ENCODE results near the gene CCNJL.
"Not testable (repeated sequence)": the region's sequence is repeated elsewhere in the genome, so short reads cannot be mapped to it uniquely, and the experiment has no call there.

CCNJL gene

DNA sequence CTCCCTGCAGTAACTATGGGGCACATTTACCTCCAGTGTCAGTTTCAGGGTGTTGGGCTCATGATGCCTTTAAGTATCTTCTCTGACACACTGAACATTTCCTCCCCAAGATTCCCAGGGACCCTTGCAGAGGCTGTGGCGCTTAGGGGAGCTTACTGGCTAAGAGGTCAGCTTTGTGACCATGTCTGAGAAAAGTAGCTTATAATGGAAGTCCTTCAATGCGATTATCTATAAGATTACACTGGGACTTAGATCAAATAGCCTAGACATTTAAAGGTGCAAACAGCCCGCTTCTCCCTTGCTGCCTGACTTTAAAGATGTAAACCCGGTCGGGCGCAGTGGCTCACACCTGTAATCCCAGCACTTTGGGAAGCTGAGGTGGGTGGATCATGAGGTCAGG is 57.7 kb downstream of the CCNJL start:
- Histone ChIP-seq H3K27ac (no peak overlapping the region), H3K4me3 (ENCODE audit: low read depth, low read length) (no peak overlapping the region), H3K36me3 (replicated peaks) (peaks cover 14% of the 10 kb centered on the region), H3K27me3 (replicated peaks) (no peaks in the 10 kb centered on the region)
- DNase-seq: no peak
- in situ Hi-C loops (cut with HindIII; ENCODE audit: low pct_ligation_motif_present, low sequenced_read_pairs): no loop called here
- TF ChIP-seq, protein P1, sequence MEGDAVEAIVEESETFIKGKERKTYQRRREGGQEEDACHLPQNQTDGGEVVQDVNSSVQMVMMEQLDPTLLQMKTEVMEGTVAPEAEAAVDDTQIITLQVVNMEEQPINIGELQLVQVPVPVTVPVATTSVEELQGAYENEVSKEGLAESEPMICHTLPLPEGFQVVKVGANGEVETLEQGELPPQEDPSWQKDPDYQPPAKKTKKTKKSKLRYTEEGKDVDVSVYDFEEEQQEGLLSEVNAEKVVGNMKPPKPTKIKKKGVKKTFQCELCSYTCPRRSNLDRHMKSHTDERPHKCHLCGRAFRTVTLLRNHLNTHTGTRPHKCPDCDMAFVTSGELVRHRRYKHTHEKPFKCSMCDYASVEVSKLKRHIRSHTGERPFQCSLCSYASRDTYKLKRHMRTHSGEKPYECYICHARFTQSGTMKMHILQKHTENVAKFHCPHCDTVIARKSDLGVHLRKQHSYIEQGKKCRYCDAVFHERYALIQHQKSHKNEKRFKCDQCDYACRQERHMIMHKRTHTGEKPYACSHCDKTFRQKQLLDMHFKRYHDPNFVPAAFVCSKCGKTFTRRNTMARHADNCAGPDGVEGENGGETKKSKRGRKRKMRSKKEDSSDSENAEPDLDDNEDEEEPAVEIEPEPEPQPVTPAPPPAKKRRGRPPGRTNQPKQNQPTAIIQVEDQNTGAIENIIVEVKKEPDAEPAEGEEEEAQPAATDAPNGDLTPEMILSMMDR (IDR thresholded peaks at IDR 0.05; ENCODE audit: low read depth, low read length, missing control alignments): no peak

DNA sequence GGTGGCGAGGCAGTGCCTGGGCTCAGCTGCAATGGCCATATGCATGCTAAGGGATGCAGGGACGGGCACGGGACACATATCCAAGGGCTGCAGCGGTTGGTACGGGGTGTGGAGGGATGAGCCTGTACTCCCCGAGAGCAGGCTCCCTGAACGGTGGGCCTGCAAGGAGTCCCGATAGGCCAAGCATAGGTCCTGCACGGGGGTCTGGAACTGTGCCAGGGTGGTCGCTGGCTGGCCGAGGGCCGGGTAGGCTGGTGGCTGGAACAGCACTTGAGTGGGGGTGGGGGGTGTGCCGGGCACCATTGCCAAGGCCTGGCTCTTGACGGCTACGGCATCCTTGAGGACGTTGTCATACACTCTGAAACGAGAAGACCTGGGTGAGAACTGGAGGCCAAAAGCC is 58.9 kb downstream of the CCNJL start:
- Histone ChIP-seq H3K27ac (no peak overlapping the region), H3K4me3 (ENCODE audit: low read depth, low read length) (no peak overlapping the region), H3K36me3 (replicated peaks) (peaks cover 14% of the 10 kb centered on the region), H3K27me3 (replicated peaks) (no peaks in the 10 kb centered on the region)
- in situ Hi-C loops (cut with HindIII; ENCODE audit: low pct_ligation_motif_present, low sequenced_read_pairs): no loop called here
- TF ChIP-seq, protein P1 (IDR thresholded peaks at IDR 0.05; ENCODE audit: low read depth, low read length, missing control alignments): no peak
- no peak for DNase-seq

DNA sequence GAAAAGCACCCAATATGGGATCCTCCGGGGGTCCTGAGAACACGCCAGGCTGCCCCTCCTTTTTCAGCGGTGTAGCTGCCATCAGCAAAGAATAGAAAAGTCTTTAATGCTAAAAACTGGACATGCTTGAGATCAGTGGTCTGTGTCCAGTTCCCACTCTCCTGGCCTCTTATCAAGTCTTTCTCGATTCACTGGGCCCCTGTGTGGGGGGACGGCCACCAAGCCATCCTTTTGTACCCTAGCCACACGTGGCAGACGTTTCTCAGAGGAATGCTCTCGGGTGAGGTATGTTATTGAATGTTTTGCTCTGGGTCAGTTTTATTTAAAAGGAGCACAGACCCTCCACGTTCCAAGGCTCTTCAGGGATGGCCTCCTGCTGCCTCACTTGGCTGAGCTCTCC is 59.4 kb downstream of the CCNJL start:
- Histone ChIP-seq H3K4me3 (ENCODE audit: low read depth, low read length) (no peak overlapping the region), H3K27me3 (replicated peaks) (no peaks in the 10 kb centered on the region), H3K36me3 (replicated peaks) (peaks cover 14% of the 10 kb centered on the region), H3K27ac (no peak overlapping the region)
- TF ChIP-seq, protein P1 (IDR thresholded peaks at IDR 0.05; ENCODE audit: low read depth, low read length, missing control alignments): no peak
- no peak for DNase-seq
- in situ Hi-C loops (cut with HindIII; ENCODE audit: low pct_ligation_motif_present, low sequenced_read_pairs): no loop called here

DNA sequence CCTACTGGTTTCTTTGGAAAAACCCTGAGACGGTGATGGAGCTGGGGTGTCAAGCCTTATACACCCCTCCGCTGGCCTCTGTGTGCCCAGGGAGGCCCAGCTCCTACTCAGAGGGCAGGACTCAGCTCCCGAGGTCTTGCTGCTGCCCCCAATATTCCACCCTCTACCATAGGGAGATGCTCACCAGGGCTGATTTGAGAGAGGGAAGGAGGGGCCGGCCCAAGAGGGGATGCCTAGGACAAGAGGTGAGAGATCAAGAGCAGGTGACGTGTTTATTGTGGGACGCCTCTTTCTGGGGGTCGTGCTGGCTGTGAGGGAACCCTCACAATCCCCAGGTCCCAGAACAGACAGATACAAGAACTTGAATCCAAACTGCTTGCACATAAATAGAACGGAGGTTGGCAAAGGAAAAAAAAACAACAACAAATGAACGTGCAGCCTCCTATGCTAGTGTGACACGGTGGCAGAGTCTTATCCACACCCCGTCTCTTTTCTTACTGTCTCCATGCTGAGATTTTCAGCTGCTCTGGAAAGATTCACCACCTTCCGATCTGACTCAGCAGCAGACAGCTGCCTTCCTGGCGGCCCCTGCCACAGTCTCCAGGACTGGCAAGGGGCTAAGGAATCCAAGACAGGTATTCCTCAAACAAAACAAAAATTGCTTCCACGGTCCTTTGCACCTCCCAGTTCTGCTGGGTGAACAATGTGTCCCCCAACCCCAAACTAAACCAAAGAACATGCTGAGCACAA is 60.8 kb downstream of the CCNJL start:
- Histone ChIP-seq H3K27me3 (replicated peaks) (no peaks in the 10 kb centered on the region), H3K36me3 (replicated peaks) (peaks cover 14% of the 10 kb centered on the region), H3K27ac (no peak overlapping the region), H3K4me3 (ENCODE audit: low read depth, low read length) (no peak overlapping the region)
- TF ChIP-seq, protein P1 (IDR thresholded peaks at IDR 0.05; ENCODE audit: low read depth, low read length, missing control alignments): no peak
- in situ Hi-C loops (cut with HindIII; ENCODE audit: low pct_ligation_motif_present, low sequenced_read_pairs): no loop called here
- no peak for DNase-seq

DNA sequence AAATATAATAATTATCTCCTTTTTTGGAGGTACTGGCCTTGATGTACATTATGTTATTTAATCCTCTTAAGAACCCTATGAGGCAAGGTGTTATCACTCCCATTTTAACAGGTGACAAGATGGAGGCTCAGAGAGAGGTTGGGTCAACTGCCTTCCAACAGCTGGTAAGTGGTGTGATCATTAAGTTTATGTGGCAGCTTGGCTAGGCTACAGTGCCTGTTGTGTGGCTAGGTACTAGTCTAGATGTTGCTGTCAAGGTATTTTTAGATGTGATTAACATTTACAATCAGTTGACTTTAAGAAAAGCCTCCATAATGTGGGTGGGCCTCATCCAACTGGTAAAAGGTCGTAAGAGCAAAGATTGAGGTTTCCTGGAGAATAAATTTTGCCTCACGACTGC is 61.5 kb downstream of the CCNJL start:
- no peak overlapping the region for H3K27ac ChIP-seq
- peaks cover 14% of the 10 kb centered on the region for H3K36me3 ChIP-seq (replicated peaks)
- TF ChIP-seq, protein P1 (IDR thresholded peaks at IDR 0.05; ENCODE audit: low read depth, low read length, missing control alignments): no peak
- DNase-seq: no peak
- H3K4me3 ChIP-seq (ENCODE audit: low read depth, low read length): no peak overlapping the region
- H3K27me3 ChIP-seq (replicated peaks): no peaks in the 10 kb centered on the region
- in situ Hi-C loops (cut with HindIII; ENCODE audit: low pct_ligation_motif_present, low sequenced_read_pairs): no loop called here

DNA sequence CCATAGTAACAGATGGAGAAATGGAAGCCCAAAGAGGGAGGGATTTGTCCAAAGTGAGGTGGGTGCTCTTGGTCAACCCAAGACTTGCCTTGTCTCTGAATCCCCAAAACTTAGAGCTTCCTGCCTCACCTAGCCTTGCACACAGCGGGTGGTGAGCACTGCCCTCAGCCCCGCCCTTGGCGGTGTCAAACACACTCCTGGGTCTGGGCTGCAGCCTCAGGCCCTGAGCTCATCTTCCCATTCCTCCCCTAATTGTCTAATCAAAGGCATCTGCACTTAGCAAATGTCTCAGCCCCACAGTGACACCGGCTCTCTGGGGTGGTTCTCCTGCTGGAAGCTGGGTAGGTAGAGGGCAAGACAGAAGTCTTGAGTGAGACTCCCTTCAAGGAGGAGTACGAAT is 62.1 kb downstream of the CCNJL start:
- in situ Hi-C loops (cut with HindIII; ENCODE audit: low pct_ligation_motif_present, low sequenced_read_pairs): no loop called here
- no peak for DNase-seq
- no peaks in the 10 kb centered on the region for H3K27me3 ChIP-seq (replicated peaks)

DNA sequence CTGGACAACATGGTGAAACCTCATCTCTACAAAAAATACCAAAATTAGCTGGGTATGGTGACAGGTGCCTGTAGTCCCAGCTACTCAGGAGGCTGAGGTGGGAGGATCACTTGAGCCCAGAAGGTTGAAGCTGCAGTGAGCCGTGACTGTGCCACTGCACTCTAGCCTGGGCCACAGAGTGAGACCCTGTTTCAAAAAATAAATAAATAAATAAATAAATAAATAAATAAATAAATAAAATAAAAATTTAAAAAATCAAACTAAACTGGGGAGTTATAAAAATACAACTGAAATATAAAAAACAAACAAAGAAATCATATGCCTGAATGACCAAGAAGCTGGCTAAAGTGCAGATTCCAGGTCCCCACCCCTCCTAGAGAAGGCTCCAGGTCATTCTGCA is 62.8 kb downstream of the CCNJL start:
- H3K27ac ChIP-seq; in situ Hi-C loops (cut with HindIII; ENCODE audit: low pct_ligation_motif_present, low sequenced_read_pairs); H3K4me3 ChIP-seq (ENCODE audit: low read depth, low read length); DNase-seq; H3K27me3 ChIP-seq (replicated peaks): not testable (repeated sequence)
- peaks cover 11% of the 10 kb centered on the region for H3K36me3 ChIP-seq (replicated peaks)

More for the DNA sequence above, 62.1 kb downstream of the CCNJL start:
- Histone ChIP-seq H3K27ac (no peak overlapping the region), H3K4me3 (ENCODE audit: low read depth, low read length) (no peak overlapping the region), H3K36me3 (replicated peaks) (peaks cover 11% of the 10 kb centered on the region)
- TF ChIP-seq, protein P1 (IDR thresholded peaks at IDR 0.05; ENCODE audit: low read depth, low read length, missing control alignments): no peak

Data from brain microvascular endothelial cell (primary cell).